NOMO-1 treated with DMSO at 0.1 percent for 48 hours (cell line): Measurements from ENCODE around the gene CTSL.
A peak's percentile ranks its signal among the peaks of the same experiment; 100 is the strongest.
"Not testable (repeated sequence)": the region's sequence is repeated elsewhere in the genome, so short reads cannot be mapped to it uniquely, and the experiment has no call there.

Source experiments
- DNase-seq: peaks from one replicate; lab custom pipeline; 2025; ENCODE audit not compliant: unreplicated experiment; lab: John Stamatoyannopoulos, UW

CTSL gene

GRCh38 chr9:87718852-87719612, 6.9 kb upstream of the CTSL start:
- DNase-seq: no peak

DNA sequence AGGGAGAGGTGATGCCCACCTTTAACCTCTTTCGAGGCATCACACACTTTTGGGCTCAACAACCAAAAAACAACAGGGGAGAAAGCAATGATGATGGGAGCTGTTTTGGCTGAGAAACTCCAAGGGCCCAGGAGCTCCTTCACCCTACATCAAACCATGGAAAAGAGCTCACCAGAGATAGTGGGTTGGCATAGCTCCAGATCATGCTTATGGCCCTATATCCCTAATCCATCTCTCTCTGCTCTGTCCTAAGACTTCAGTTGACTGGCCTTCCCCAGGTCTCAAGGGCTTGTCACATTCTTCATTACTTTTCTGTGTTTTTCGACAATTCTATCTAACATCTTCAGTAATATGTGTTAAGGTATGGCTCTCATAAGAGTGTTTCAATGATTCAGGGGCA, 5.7 kb upstream of the CTSL start:
- no peak for DNase-seq

GRCh38 chr9:87722393-87723088, 3.4 kb upstream of the CTSL start:
- DNase-seq: peak; percentile 75

DNA sequence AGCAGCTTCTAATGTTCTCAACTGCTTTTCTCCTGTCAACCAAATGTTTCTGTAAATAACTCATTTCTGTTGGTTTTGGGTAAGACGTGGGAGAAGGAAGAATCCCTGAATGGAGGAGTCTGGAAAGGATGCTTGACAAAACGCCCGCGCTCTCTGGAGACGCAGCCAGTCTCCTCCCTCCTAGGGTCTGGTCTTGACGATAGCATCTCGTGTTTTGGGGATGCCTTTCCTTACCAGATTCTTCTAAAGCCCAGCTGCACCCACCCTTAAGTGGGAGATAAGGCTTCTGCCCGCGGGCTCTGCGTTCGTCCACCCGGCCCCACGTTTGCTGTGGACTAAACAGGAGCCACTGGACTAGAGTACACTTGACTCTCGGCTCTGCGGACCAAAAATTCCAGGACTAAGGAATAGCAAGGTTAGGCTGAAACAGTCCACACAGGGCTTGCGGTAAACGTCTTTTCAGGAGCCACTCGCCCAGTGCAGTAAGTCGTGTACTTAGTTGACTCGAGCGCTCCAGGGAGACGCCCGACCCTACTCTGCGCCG, 491 bp upstream of the CTSL start:
- no peak for DNase-seq

GRCh38 chr9:87729246-87729645, 3.3 kb downstream of the CTSL start:
- DNase-seq: no peak

DNA sequence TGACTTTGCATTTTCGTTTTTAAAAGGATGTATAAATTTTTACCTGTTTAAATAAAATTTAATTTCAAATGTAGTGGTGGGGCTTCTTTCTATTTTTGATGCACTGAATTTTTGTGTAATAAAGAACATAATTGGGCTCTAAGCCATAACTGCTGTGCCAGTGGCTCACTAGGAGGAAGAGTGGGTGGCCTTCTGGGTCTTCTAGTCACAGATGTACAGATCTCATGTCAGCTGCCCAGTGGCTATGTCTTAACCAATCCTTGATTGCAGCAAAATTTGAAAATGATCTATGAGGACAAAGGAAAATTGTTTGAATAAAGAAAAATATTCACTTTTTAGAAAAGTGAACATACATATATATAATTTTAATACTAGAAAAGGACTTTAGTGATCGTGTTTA, 5.4 kb downstream of the CTSL start:
- DNase-seq: no peak

GRCh38 chr9:87732344-87732743, 6.4 kb downstream of the CTSL start:
- no peak for DNase-seq

- DNase-seq: no peak
Observed at GRCh38 chr9:87732756-87733155, 6.8 kb downstream of the CTSL start.

GRCh38 chr9:87733273-87734052, 7.5 kb downstream of the CTSL start:
- DNase-seq: no peak

DNA sequence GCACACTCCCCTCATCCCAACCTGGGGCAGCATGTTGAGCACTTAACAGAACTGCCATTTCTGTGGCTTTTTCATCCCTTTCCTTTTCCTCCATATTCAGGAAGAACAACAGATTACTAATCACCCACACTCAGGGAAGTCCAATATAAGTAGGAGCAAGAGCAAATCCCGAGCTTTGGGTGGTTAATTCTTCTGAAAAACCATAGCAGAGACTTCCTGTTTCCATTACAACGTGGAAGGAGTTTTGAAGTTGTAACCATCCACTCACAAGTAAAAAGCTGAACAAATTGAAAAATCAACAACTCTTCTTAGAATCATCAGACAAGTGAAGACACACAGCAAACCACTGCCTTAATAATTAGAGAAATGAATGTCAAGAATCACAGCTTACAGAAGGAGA, 8.2 kb downstream of the CTSL start:
- no peak for DNase-seq

DNA sequence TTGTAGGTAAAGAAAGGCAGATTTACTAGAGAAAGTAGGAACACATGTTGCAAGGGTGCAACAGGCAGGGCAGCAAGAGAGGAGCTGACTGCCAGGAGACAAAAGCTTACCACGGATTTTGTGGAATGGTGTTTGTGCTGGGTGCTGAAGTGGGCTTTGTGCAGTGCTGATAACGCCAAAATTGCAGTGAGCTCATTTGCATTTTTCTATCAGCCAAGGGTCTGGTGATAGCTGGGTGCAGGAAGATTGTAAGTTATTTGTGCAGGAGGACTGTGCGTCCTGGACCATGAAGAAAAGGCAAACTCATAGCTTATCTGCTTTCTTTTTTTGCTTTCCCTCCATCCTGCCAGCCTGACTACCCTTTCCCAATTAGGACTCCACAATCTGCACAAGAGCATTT, 13.6 kb downstream of the CTSL start:
- no peak for DNase-seq

DNA sequence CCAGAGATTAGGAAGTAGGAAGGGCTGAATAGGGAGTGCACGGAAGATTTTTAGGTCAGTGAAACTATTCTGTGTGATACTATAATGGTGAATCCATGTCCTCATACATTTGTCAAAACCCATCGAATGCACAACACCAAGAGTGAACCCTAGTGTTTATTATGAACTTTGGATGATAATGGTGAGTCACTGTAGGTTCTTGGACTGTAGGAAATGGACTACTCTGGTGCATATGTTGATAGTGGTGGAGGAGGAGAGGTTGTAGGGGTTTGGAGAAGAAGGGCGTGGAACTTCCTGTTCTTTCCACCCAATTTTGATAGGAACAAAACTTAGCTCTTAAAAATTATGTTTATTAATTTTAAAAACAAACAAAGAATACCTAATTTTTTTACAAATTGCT, 14.3 kb downstream of the CTSL start:
- DNase-seq: no peak

GRCh38 chr9:87741326-87741725, 15.4 kb downstream of the CTSL start:
- DNase-seq: no peak

DNA sequence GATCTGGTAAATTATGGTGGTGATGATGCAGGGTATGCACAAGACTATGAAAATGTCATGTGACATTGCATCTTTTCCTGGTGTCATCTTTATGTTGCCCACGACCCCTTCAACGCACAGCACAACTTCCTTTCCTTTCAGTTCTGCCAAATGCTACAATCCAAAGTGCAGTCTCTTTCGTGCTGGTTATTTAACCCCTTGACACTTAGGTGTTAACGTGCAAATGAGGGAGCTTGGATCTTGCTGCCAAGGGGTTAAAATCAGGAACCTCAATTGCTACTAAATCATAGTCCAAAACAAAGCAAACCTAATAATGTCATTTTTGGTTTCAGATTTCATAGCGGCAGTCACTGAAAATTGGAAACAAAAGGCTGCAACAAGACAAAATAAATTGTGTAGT, 16.0 kb downstream of the CTSL start:
- no peak for DNase-seq

- DNase-seq: no peak
Observed at GRCh38 chr9:87742813-87743428, 17.0 kb downstream of the CTSL start.

DNA sequence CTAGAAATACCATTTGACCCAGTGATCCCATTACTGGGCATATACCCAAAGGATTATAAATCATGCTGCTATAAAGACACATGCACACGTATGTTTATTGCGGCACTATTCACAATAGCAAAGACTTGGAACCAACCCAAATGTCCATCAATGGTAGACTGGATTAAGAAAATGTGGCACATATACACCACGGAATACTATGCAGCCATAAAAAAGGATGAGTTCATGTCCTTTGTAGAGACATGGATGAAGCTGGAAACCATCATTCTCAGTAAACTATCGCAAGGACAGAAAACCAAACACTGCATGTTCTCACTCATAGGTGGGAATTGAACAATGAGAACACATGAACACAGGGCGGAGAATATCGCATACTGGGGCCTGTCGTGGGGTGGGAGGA, 18.3 kb downstream of the CTSL start:
- DNase-seq: not testable (repeated sequence)

DNA sequence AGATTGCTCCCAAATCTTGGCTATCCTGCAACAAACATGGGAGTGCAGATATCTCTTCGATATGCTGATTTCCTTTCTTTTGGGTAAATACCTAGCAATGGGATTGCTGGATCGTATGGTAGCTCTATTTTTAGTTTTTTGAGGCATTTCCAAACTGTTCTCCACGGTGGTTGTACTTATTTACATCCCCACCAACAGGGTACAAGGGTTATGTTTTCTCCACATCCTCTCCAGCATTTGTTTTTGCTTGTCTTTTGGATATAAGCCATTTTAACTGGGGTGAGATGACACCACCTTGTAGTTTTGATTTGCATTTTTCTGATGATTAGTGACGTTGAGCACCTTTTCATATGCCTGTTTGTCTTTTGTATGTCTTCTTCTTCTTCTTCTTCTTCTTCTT, 20.3 kb downstream of the CTSL start:
- DNase-seq: no peak

DNA sequence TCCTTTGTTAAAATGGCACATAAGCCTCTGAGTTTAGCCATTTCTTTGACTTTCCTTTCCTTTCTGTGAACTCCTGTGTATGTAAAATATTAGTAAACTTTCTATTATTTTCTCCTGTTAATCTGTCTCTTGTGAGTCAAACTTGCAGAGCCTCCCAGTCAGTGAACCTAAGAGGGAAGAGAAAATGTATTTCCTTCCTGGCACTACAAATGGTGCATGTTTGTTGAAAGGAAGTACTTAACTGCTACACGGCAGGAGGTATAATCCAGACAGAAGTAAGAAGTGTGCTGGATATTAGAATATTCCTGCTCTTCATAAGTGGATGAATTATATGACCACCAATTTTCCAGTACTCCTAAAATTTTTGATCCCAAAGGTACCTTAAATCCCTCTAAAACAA, 23.0 kb downstream of the CTSL start:
- DNase-seq: no peak

GRCh38 chr9:87749335-87750035, 23.6 kb downstream of the CTSL start:
- DNase-seq: no peak

DNA sequence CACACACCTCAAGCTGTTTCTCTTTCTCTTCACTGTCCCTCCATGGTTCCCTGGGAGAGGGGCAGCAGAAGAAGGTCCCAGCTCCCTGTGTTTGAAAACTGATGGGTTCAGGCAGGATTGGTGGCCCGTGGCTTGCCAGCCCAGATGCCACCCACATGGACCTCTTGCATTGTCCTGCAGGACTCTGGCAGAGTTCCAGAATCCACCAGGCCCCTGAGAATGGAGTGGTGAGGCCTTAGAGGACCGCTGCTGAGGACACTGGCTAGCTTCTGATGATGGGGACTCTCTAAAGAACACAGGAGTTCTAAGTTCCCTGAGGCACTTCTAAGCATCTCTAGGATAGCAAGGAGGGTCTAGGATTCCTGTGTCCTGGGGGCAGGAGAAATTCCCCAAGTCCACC, 24.8 kb downstream of the CTSL start:
- DNase-seq: no peak

- no peak for DNase-seq
Observed at GRCh38 chr9:87751423-87751822, 25.5 kb downstream of the CTSL start.
